Amniotic epithelial cell (primary cell): ENCODE measurements around the gene RBM4.
A peak's percentile ranks its signal among the peaks of the same experiment; 100 is the strongest.
"Not testable (repeated sequence)": the region's sequence is repeated elsewhere in the genome, so short reads cannot be mapped to it uniquely, and the experiment has no call there.

Experiments used
- DNase-seq: peaks from one replicate; pipeline ENCODE4 v3.0.0-alpha.2; 2010; ENCODE audit warnings: low read depth

The RBM4 gene, protein sequence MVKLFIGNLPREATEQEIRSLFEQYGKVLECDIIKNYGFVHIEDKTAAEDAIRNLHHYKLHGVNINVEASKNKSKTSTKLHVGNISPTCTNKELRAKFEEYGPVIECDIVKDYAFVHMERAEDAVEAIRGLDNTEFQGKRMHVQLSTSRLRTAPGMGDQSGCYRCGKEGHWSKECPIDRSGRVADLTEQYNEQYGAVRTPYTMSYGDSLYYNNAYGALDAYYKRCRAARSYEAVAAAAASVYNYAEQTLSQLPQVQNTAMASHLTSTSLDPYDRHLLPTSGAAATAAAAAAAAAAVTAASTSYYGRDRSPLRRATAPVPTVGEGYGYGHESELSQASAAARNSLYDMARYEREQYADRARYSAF

DNA sequence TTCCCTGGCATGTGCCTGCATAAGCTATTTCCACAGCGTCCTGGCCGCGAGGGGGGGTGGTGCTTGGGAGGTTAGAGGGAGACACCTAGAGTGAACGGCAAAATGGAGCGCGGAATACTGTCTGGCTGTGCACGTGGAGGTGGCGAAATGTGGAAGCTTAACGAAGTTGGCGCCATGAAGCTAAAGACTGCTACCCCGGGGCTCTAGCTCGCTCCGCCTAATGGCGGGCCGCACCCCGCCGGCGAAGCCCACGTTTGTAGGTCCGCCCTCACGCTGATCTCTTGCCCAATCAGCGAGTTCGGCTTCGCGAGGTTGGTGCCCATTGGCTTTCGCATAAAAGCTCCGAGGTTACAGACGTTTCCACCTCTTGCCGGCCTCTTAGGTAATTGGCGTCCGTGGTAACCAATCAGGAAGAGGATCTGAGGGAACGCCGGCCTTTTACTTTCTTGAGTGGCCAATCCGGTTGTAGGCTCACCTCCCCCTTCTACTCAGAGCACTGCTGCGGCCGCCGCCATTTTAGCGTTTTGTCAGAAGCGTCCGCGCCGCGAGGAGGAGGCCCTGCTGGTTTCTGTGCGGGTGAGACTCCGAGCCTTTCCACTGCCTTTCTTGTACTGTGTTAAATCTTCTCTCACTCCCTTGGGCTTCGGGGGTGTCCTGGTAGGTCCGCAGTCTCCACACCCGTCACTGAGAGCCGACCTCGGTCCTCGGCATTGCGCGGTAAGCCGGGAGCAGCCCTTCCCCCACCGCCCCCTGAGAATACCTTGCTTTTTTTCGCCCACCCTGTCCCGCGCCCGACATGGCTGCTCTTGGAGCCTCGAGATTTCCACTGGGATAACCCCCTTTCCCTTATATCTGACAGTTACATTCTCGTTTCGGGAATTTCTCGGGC lies at the start of gene RBM4:
RBM4 (plus strand) TSS at position 527 of the 889 bp plus-strand sequence. CDS start 1,009 bp downstream, outside the sequence.
- DNase-seq: peak; percentile 100

DNA sequence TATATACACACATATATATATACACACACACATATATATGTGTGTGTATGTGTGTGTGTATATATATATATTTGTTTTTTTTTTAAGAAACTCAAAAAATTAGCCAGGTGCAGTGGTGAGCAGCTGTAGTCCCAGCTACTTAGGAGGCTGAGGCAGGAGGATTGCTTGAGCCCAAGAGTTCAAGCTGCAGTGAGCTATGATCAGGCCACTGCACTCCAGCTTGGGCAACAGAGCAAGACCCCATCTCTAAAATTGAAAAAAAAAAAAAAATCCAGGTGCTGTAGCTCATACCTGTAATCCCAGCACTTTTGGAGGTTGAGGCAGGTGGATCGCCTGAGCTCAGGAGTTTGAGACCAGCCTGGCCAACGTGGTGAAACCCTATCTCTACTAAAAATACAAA lies 49.2 kb upstream of the RBM4 start:
- not testable (repeated sequence) for DNase-seq

DNA sequence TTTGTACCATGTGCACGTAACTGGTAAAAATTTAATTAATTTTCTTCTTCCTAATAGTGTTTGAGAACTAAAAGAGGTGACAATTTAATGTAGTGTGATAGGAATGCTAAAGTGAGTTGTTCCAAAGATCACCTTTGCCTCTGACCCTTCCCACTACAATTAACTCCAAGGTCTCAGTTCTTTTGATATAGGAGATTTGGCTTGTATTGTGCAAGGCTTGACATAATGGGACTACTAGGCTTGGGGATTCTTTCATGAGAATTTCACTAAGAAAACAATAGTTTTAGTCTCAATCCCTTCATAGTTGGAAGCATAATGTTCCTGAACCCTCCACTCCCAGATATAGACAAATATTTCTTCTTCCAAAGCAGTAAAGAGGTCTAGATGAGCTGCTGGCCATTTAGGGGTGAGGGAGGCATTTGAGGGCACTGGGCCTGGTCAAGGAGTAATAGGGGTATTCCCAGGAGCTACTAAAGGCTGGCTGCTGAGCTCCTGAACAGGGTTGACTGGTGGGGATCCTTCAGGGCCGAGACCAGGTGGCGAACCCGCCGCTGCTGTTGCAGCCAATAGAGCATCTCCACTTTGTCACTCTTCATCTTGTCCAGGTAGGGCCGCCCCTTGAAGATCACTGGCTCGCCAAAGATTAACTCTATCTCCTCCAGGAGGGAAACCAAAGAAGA lies 48.4 kb upstream of the RBM4 start:
- no peak for DNase-seq

DNA sequence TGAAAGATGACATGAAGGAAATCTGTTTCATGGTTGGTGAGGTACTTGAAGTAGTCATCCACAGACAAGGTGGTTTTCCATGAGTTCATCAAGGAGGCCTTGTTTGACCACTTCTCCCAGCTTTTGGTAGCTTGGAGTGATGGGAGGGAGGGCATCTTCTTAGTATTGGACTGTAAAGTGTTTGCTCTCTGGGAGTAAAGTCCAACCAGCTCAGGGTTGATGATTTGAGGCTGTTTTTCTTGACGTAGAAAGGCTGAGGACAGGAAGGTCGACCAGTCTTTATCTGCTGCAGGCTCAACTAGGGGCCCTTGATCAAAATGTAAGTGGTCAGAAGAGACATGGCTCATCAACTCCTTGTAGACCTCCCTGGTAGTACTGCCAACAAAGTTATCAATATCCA lies 47.3 kb upstream of the RBM4 start:
- DNase-seq: no peak

DNA sequence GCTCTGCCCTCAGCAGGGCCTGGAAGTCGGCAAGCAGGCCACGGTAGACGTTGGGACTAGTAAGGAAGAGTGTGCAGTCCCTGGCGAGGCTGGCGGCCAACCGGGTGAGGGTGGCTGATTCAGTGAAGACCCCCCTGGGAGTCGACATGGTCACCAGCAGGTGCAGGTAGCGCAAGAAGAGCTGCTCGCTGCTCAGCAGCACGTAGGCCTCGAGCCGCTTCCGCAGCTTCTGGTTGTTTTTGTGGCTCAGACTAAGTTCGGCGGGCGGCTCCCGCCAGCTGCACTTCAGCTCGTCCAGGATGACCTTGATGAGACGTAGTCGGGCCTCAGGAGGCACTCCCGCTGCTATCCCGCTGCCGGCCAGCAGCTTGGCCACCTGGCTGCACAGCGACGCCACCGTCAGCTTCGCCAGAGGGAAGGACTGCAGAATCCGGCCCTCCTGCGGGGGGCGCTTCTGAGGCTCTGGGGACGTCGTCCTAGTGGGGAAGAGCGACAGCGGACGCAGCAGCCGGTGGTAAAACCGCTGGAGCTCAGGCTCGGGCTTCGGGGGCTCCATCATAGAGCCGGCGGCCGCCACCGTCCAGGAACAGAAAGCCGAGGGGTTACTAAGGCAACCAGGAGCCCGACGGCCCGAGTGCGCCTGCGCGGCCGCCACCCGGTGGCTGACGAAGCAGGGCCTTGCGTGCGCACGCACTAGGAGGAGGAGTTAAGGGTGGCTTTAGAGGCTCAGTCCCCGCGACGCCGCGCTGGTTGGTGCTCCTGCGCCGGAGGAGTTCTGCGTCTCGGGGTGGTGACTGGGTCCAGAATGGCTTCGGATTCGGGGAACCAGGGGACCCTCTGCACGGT lies 45.8 kb upstream of the RBM4 start, which contains the start of the genes CCDC87 and CCS:
CCDC87 (minus strand) TSS at position 607 of the 846 bp plus-strand sequence; CDS start at position 559, 48 bp downstream.
CCS (plus strand) TSS at position 729 of the 846 bp plus-strand sequence; CDS start at position 806, 77 bp downstream.
- DNase-seq: peak; percentile 85

DNA sequence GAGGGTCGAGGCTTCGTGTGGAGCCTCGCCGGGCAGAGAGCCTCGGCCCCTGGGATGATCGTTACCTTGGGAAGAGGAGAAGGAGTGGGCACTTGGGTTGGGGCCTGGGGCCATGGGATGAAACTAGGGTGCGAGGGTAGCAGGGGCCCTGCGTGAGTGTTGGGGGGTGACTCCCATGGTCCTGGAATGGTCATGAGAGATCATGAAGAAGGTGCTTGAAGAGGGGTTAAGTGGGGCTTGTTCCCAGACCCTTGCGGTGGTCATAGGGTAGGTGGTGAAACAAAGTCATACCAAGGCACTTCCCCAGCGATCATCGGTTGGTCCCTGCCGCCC lies 45.2 kb upstream of the RBM4 start:
- no peak for DNase-seq

DNA sequence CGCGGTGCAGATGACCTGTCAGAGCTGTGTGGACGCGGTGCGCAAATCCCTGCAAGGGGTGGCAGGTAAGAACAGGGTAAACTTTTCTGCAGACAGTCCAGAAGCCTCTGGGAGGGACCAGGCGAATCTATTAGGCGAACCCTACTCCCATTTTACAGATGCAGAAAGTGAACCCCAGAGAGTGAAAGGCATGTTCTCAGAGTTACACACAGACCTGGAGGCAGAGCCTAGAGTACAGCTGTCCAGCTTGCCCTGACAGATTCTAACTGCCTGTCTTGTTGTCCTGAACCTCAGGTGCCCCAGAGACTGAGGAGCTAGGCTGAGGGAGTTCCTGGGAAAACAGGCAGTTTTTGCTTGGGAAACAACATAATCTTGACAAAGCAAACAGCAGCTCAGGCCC lies 44.9 kb upstream of the RBM4 start:
- no peak for DNase-seq

DNA sequence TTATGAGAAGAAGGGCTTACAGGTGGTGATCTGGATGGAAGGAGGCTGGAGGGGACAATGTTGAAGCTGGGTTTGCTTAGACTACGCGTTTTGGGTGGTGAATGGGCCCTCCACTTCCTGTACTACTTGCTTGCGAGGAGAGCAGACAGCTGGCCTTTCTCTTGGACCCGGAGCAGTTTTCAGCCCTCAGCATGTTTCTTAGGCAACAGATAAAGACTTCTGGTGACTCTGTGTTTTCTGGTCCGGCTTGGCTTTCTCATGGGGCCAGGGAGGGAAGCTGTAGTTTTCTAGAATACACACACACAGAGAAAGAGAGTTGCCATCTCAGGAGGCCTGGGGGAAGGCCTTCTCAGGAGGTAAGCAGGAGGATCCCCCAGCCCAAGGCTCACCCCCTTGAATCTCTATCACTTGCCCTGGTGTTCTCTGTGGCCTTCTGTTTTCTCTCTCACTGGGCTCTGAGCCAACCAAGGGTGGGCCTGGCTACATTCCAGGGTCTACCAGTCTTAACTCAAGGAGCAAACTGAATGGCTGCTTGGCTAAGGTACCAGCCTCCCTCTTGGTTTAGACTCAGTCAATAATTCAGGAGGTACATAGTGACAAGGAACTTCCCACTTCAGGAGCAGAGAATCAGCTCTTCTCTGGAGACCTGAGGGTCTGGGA lies 43.1 kb upstream of the RBM4 start:
- DNase-seq: peak; percentile 84

DNA sequence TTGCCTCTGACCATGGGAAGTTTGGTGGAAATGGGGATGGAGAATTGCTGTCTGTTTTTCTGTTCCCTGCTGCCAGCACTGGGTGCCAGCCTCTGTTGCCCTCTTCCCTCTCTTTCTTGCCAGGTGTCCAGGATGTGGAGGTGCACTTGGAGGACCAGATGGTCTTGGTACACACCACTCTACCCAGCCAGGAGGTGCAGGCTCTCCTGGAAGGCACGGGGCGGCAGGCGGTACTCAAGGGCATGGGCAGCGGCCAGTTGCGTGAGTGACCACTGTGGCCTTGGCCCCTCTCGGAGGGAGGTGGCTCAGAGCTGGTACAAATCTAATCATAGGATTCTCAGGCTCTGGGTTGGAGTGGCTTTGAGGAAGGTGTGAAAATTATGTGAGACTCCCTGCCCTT lies 39.5 kb upstream of the RBM4 start:
- DNase-seq: no peak

DNA sequence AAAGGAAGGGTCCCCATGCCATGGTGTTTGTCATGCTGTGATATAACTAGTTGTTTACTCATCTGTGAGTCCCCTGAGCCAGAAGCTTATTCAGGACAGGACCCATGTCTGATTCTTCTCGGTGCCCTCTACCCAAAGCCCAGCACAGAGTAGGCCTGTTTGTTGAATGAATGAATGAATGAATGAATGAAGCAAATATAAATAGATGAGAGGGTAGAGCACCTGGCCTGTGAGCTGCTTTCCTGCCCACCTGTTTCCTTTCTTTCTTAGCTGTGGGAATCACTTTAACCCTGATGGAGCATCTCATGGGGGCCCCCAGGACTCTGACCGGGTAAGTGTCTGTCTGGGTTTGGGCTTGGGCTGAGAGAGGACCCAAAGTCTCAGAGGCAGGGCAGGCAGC lies 38.3 kb upstream of the RBM4 start:
- no peak for DNase-seq

DNA sequence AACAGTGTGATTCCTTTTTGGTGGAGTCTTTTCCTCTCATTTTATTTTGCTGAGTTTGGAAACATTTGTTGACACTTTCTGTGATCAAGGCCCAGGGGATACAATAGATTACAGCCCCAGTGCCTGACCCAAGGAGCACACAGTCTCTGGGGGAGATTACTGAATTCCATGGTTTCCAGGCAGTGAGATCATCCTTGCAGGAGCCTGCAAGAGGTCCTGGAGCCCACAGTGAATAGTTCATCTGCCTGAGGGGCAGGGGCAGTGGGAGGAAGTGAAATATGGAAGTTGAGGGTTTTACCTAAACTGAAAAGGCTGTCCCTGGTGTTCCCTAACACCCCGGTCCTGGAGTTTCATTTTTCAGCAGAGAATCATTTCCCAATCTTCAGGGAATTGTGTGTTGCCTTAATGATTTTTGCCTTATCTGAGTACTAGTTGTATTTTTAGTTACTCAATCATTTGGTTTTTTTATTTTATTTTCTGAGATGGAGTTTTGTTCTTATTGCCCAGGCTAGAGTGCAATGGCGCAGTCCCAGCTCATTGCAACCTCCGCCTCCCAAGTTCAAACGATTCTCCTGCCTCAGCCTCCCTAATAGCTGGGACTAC lies 37.8 kb upstream of the RBM4 start:
- peak; percentile 54 for DNase-seq

DNA sequence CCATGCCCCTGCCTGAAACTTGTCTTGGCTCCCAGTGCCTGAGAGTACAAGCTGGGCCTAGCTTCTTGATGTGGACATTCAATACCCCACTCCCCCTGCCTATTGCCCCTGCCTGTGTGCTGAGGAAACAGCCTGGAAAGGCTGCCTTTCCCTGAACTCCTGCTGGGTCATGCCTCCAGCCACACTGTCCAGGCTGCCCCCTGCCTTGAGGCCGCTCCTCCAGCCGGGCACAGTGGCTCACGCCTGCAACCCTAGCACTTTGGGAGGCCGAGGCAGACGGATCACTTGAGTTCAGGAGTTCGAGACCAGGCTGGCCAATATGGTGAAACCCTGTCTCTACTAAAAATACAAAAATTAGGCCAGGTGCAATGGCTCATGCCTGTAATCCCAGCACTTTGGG lies 35.4 kb upstream of the RBM4 start:
- no peak for DNase-seq

DNA sequence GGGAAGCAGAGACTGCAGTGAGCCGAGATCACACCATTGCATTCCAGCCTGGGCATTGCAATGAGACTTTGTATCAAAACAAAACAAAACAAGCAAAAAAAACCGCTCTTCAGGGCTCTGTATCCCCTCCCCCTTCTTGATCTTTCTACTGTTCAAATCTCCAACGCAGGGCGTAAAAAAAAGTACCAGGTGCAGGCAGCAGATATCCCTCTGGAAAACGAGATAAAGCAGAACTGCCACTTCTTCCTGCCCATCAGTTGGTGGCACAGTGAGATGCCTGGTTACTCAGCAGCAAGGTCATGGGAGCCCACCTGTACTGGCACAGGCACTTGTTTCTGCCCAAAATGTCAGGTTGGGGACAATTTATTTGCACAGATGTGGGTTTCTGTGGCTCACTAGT lies 34.3 kb upstream of the RBM4 start:
- DNase-seq: no peak

DNA sequence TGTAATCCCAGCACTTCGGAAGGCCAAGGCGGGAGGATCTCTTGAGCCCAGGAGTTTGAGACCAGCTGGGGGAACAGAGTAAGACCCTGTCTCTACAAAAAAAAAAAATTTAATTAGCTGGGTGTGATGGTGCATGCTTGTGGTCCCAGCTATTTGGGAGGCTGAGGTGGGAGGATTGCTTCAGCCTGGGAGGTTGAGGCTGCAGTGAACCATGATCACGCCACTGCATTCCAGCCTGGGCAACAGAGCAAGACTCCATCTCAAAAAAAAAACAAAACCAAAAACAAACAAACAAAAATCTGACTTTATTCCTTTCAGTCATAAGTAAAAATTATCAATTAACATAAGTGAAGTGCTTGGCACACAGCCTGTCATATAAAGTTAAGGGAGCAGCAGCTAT lies 31.9 kb upstream of the RBM4 start:
- DNase-seq: not testable (repeated sequence)

DNA sequence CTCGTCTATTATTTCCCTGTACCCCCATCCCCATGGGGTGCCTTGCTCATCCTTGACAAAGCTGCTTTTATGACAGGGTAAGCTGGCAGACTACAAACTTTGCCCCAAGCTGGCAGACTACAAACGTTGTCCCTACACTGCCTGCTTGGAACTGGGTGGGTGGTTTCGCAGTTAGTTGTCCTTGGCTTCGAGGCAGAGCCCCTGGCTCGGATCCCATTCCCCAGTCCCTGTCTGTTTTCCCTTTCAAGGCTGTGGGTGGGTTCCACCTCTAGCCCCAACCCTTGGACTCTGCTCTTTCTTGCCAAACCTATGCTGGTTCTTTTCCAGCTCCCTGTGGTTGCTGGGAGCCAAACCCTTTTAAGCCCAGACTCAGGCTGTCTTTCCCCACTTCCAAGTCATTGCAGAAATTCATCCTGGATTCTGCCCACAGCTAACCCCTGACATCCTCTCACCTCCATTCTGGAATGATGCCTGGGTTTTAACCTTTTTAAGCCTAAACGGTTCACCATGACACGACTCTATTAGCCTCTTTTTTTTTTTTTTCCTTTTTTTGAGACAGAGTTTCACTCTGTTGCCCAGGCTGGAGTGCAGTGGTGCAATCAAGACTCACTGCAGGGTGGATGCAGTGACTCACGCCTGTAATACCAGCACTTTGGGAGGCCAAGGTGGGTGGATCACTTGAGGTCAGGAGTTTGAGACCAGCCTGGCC lies 31.2 kb upstream of the RBM4 start:
- peak; percentile 88 for DNase-seq

DNA sequence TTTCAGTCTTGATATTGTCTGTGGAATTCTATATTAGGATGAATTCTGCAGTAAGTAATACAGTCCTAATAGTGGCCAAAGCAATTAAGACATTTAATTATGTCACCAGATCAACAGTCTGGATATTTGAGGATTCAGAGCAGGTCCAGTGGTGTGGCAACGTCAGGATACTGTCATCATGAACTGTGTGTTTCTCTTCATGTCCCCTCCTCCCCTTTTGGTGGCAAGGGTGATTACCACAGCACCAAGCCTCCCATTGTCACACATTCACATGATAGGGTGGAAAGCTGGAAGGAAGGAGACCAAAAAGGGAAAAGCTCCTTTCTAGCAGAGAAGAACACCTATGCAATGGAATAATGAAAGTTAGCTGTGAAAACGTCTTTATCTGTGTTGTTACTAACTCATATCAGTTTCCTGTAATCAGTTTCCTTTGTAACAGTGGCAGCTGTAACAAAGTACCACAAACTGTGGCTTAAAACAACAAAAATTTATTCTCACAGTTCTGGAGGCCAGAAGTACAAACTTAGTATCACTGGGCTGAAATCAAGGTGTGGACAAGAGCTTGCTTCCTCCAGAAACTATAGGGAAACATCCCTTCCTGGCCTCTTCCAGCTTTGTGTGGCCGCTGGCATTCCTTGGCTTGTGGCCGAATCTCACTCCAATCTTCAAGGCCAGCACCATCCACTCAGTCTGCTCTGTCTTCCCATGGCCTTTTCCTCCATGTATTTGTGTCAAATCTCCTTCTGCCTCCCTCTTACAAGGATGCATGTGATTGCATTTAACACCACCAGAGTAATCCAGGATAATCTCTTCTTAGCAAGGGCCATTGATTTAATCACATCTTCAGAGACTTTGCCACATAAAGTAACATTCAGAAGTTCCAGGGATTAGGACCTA lies 28.5 kb upstream of the RBM4 start:
- no peak for DNase-seq

DNA sequence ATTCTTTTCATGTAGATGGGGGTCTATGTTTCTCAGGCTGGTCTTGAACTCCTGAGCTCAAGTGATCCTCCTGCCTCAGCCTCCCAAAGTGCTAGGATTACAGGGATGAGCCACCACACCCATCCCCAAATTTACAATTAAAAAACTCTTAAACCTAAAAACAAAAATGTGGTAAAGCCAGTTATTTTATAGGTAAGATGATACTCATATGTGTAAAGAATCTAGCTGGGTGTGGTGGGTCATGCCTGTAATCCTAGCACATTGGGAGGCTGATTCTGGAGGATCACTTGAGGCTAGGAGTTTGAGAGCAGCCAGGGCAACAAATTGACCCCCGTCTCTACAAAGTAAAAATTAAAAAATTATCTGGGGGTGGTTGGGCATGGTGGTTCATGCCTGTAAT lies 26.0 kb upstream of the RBM4 start:
- no peak for DNase-seq

DNA sequence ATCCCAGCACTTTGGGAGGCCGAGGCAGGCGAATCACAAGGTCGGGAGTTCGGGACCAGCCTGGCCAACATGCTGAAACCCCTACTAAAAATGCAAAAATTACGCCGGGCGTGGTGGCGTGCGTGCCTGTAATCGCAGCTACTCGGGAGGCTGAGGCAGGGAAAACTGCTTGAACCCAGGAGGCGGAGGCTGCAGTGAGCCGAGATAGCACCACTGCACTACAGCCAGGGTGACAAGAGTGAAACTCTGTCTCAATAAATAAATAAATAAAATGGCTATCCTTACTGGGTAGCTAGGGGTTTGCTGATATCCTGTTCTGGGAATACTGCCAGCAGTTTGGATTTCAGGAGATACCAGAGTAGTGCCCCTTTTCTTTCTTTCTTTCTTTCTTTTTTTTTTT lies 24.4 kb upstream of the RBM4 start:
- no peak for DNase-seq
